NCI-H82 (cell line): ENCODE data around the gene IL1RAP.
"Not testable (repeated sequence)": the region's sequence is repeated elsewhere in the genome, so short reads cannot be mapped to it uniquely, and the experiment has no call there.

Source experiments
- DNase-seq: peaks from one replicate; lab custom pipeline; 2025; lab: John Stamatoyannopoulos, UW

IL1RAP gene, protein sequence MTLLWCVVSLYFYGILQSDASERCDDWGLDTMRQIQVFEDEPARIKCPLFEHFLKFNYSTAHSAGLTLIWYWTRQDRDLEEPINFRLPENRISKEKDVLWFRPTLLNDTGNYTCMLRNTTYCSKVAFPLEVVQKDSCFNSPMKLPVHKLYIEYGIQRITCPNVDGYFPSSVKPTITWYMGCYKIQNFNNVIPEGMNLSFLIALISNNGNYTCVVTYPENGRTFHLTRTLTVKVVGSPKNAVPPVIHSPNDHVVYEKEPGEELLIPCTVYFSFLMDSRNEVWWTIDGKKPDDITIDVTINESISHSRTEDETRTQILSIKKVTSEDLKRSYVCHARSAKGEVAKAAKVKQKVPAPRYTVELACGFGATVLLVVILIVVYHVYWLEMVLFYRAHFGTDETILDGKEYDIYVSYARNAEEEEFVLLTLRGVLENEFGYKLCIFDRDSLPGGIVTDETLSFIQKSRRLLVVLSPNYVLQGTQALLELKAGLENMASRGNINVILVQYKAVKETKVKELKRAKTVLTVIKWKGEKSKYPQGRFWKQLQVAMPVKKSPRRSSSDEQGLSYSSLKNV

GRCh38 chr3:190513409-190514370, at the start of gene IL1RAP:
TSS of gene IL1RAP (plus strand) at chr3:190514085. CDS start at chr3:190564290, 50,205 bp downstream.
- DNase-seq: peak; percentile 95

GRCh38 chr3:190467922-190468321, 46.0 kb upstream of the IL1RAP start:
- no peak for DNase-seq

DNA sequence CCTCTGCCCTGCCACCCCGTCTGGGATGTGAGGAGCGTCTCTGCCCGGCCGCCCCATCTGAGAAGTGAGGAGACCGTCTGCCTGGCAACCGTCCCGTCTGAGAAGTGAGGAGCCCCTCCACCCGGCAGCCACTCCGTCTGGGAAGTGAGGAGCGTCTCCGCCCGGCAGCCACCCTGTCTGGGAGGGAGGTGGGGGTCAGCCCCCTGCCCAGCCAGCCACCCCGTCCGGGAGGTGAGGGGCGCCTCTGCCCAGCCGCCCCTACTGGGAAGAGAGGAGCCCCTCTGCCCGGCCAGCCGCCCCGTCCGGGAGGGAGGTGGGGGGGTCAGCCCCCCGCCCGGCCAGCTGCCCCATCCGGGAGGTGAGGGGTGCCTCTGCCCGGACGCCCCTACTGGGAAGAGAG, 40.6 kb upstream of the IL1RAP start:
- DNase-seq: not testable (repeated sequence)

GRCh38 chr3:190481779-190482178, 32.1 kb upstream of the IL1RAP start:
- DNase-seq: no peak

DNA sequence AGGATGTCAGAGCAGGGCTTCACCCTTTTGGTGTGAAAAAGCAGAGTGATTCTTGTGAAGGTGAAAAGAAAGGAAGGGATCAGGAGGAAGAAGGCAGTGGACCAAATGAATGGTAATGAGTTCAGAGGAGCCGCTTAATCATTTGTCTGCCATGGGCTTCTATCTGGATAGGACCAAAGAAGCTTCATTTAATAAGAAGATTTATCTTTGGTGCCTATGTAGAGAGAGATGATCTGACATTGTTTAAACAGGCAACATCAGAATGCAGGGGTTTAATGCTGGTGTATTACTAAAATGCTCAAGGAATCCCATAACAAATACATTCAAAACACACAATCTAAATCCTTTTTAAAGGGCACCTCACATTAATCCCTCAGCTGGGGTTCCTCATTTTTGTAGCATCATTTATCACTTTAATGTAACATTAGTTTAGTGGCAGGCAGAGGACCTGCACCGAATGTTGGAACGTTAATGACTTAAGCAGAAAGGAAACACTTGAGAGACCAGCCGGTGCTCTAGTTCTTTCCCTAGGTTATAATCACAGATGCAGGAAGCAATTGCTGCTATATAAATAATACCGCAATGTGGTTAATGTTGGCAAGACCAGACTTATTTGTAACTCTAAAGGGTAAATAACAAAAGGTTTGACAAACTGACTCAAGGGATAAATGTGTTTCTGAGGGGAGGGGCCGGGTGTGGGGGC, 27.9 kb upstream of the IL1RAP start:
- peak; percentile 20 for DNase-seq

- DNase-seq: peak; percentile 29
Measured at GRCh38 chr3:190486533-190486864, 27.4 kb upstream of the IL1RAP start.

DNA sequence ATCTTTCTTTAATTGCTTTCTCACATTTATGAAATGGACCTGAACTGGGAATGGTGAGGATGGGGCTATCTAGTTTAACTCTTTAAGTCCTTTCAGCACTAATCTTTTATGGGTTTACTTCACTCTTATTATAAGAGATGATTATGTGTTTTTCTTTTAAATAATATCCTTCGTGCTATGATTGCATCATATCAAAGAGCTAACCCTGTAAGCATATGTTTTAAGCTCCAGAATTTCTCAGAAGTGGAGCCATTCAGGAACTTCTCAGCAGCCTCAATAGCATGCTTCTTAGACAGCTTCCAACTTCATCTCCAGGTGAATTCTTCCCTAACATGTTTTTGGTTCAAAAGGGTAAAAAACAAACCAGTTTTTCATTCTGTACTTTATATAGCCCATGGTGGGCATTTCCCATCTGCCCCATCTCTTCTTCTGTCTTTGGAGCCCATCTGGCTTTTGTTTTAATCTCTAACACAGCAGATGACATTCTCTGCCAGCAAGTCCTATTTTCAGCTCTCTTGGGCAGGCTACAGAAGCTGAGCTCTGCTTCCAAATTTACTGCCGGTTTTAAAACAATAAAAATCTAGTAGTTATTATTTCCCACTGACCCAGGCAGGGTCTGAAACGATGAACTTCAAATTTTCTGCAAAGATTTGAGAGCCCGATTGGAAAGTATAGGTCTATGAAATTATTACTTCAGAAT, 26.8 kb upstream of the IL1RAP start:
- peak; percentile 45 for DNase-seq

GRCh38 chr3:190491533-190492054, 22.3 kb upstream of the IL1RAP start:
- DNase-seq: no peak

- DNase-seq: no peak
Measured at GRCh38 chr3:190492129-190492528, 21.8 kb upstream of the IL1RAP start.

DNA sequence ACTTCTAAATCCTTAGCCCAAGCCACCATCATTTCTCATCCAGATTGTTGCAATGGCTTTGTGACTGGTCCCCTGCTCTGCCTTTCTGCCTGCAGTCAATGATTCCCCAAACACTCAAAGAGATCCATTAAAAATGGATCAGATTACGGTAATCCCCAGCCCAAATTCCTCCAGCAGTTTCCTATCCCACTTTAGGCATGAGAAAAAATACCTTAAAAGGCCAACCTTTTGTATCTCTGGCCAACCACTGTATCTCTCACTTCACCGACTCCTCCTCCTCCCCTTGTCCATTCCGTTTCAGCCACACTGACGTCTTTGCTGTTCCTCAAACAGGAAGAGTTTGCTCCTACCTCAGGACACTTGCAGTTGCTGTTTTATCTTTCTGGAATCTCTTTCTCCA, 20.9 kb upstream of the IL1RAP start:
- DNase-seq: peak; percentile 37

- no peak for DNase-seq
Measured at GRCh38 chr3:190494907-190495306, 19.0 kb upstream of the IL1RAP start.

- DNase-seq: no peak
Measured at GRCh38 chr3:190495354-190495753, 18.5 kb upstream of the IL1RAP start.

- no peak for DNase-seq
Measured at GRCh38 chr3:190495796-190496195, 18.1 kb upstream of the IL1RAP start.

- no peak for DNase-seq
Measured at GRCh38 chr3:190496859-190497258, 17.0 kb upstream of the IL1RAP start.

DNA sequence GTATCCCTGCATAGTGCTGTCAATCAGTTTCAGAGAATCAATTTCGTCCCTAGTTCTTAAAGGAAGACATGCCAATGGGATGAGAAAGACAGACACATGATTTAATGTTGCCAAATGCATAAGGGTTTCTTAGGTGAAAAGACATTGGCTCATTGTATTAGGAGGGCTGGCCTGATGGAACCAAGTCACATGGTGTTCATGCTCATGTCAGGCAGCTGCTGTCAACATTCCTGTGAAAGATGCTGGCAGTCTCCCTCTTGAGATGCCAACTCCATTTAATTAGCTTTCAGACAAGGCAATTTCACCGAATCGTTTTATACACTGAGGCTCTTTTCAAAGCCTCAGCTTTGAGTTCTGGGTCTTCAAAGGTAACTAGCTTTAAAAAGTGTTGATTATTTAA, 16.1 kb upstream of the IL1RAP start:
- peak; percentile 42 for DNase-seq

DNA sequence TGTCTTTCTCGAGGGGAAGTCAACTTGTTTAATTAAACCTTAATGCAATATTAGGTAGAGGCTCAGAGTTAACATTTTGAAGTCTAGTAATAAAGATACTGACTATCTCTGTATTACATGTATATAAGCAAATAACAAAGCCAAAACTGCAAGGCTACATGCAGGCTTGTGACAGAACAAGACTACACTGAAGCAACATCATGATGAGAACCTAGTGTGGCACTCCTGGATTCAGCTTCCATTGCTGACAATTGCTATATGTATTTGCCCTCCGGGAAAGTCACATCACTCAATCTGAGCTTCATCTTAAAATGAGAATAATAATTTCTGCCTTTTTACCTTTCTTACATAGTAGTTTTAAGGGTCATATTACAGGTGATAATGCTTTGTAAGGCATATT, 15.6 kb upstream of the IL1RAP start:
- DNase-seq: no peak

- DNase-seq: no peak
Measured at GRCh38 chr3:190499122-190499521, 14.8 kb upstream of the IL1RAP start.

DNA sequence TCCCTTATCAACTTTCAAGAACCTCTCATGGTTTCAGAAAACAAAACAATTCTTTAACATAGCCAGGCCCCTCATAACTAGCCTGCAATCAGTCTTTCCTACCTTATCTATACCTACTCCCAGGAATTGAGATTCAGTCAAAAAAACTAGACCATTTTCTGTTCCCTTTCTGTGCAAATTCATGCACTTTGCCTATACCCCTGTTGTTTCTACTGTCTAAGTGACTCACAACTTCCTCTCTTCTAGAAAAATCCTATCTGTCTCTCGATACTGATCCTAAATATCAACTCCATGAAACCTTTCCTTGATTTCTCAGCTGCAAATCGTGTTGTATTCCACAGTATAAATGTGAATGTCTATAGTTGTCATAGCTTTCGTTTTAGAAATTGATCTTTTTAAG, 10.9 kb upstream of the IL1RAP start:
- DNase-seq: no peak

GRCh38 chr3:190504354-190505125, 9.3 kb upstream of the IL1RAP start:
- DNase-seq: peak; percentile 27

- DNase-seq: no peak
Measured at GRCh38 chr3:190505381-190506003, 8.4 kb upstream of the IL1RAP start.
